ENCODE data around the gene SH3GL1.

GRCh38 chr19:4346020-4346383 is 54.3 kb downstream of the SH3GL1 start:
- TF ChIP-seq CTCF (IDR thresholded peaks at IDR 0.05; ENCODE audit: low read length) (no peak), EZH2phosphoT487 (IDR thresholded peaks at IDR 0.05; ENCODE audit: low read length) (no peak)
